Measurements from ENCODE around the gene ATP2A1. TPM values are rescaled to one million over a fixed set of nuclear protein-coding genes. Genes with fewer than 3 reads are reported as not detected.

Gene ATP2A1
- polyA plus RNA-seq, 1 donor (not counting 4 experiments of a cell fraction or from before 2014, with no cell fraction given) = 0.12 TPM

GRCh38 chr16:28843766-28844165, 34.5 kb upstream of the ATP2A1 start:
- Histone ChIP-seq H3K27ac (ENCODE audit: control insufficient read depth, insufficient read depth, low read length) (no peak overlapping the region), H3K36me3 (ENCODE audit: control insufficient read depth in 2 of 2, extremely low read depth in 1 of 2, insufficient read depth in 2 of 2, low read length in 2 of 2) (peaks cover 29% of the 10 kb centered on the region in 2 experiments), H3K79me2 (ENCODE audit: control insufficient read depth, insufficient read depth, low read length) (peaks cover 35% of the 10 kb centered on the region), H3K9me3 (ENCODE audit: control insufficient read depth, low read depth, low read length) (no peaks in the 10 kb centered on the region), H3K4me2 (ENCODE audit: control insufficient read depth, extremely low read depth, insufficient read depth, low read depth, low read length) (no peak overlapping the region), H3K9me1 (ENCODE audit: control insufficient read depth, extremely low read depth, insufficient read depth, low read length) (no peaks in the 10 kb centered on the region), H3K4me3 (ENCODE audit: control insufficient read depth in 2 of 3, extremely low read depth in 1 of 3, insufficient read depth in 2 of 3, low read depth in 1 of 3, low read length in 3 of 3) (no peak overlapping the region), H3K27me3 (ENCODE audit: control insufficient read depth, extremely low read depth, insufficient read depth, low read length) (no peaks in the 10 kb centered on the region), H2AFZ (ENCODE audit: control insufficient read depth, low read length) (no peak overlapping the region), H4K20me1 (ENCODE audit: control insufficient read depth, extremely low read depth, insufficient read depth, low read length) (peaks cover 10% of the 10 kb centered on the region), H3K9ac (ENCODE audit: control insufficient read depth, extremely low read depth, insufficient read depth, low read length) (no peak overlapping the region), H3K4me1 (ENCODE audit: control insufficient read depth, extremely low read depth, insufficient read depth, low read length) (peaks cover 17% of the 10 kb centered on the region)
- dilution Hi-C loops (cut with MboI; ENCODE audit: extremely low pct_ligation_motif_present, low sequenced_read_pairs) = no loop called here
- no peak for TF ChIP-seq EZH2 (IDR thresholded peaks at IDR 0.05; ENCODE audit: low read length)
- TF ChIP-seq, protein P1, sequence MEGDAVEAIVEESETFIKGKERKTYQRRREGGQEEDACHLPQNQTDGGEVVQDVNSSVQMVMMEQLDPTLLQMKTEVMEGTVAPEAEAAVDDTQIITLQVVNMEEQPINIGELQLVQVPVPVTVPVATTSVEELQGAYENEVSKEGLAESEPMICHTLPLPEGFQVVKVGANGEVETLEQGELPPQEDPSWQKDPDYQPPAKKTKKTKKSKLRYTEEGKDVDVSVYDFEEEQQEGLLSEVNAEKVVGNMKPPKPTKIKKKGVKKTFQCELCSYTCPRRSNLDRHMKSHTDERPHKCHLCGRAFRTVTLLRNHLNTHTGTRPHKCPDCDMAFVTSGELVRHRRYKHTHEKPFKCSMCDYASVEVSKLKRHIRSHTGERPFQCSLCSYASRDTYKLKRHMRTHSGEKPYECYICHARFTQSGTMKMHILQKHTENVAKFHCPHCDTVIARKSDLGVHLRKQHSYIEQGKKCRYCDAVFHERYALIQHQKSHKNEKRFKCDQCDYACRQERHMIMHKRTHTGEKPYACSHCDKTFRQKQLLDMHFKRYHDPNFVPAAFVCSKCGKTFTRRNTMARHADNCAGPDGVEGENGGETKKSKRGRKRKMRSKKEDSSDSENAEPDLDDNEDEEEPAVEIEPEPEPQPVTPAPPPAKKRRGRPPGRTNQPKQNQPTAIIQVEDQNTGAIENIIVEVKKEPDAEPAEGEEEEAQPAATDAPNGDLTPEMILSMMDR (optimal IDR thresholded peaks at IDR 0.05 in 1 of 3, IDR thresholded peaks at IDR 0.05 in 1 of 3, conservative IDR thresholded peaks at IDR 0.05 in 1 of 3; ENCODE audit: extremely low read depth in 1 of 3, insufficient read depth in 2 of 3, low read length in 3 of 3) = no peak
- no peak for FAIRE-seq
- no peak for DNase-seq (ENCODE audit: low read depth, low spot score)

- Histone ChIP-seq H2AFZ (ENCODE audit: control insufficient read depth, low read length) (no peak overlapping the region), H3K27me3 (ENCODE audit: control insufficient read depth, extremely low read depth, insufficient read depth, low read length) (no peaks in the 10 kb centered on the region), H3K27ac (ENCODE audit: control insufficient read depth, insufficient read depth, low read length) (no peak overlapping the region), H3K9me1 (ENCODE audit: control insufficient read depth, extremely low read depth, insufficient read depth, low read length) (no peaks in the 10 kb centered on the region), H3K4me1 (ENCODE audit: control insufficient read depth, extremely low read depth, insufficient read depth, low read length) (peaks cover 17% of the 10 kb centered on the region), H3K36me3 (ENCODE audit: control insufficient read depth in 2 of 2, extremely low read depth in 1 of 2, insufficient read depth in 2 of 2, low read length in 2 of 2) (peaks cover 29% of the 10 kb centered on the region in 2 experiments), H3K4me3 (ENCODE audit: control insufficient read depth in 2 of 3, extremely low read depth in 1 of 3, insufficient read depth in 2 of 3, low read depth in 1 of 3, low read length in 3 of 3) (peak overlapping the region in 1 of 3 experiments; percentile 97), H4K20me1 (ENCODE audit: control insufficient read depth, extremely low read depth, insufficient read depth, low read length) (peaks cover 10% of the 10 kb centered on the region), H3K79me2 (ENCODE audit: control insufficient read depth, insufficient read depth, low read length) (peaks cover 35% of the 10 kb centered on the region), H3K4me2 (ENCODE audit: control insufficient read depth, extremely low read depth, insufficient read depth, low read depth, low read length) (peak overlapping the region; percentile 90), H3K9ac (ENCODE audit: control insufficient read depth, extremely low read depth, insufficient read depth, low read length) (no peak overlapping the region), H3K9me3 (ENCODE audit: control insufficient read depth, low read depth, low read length) (no peaks in the 10 kb centered on the region)
- TF ChIP-seq, protein P1 (optimal IDR thresholded peaks at IDR 0.05 in 1 of 3, IDR thresholded peaks at IDR 0.05 in 1 of 3, conservative IDR thresholded peaks at IDR 0.05 in 1 of 3; ENCODE audit: extremely low read depth in 1 of 3, insufficient read depth in 2 of 3, low read length in 3 of 3) = no peak
- no peak for TF ChIP-seq EZH2 (IDR thresholded peaks at IDR 0.05; ENCODE audit: low read length)
- FAIRE-seq = no peak
- no peak for DNase-seq (ENCODE audit: low read depth, low spot score)
- dilution Hi-C loops (cut with MboI; ENCODE audit: extremely low pct_ligation_motif_present, low sequenced_read_pairs) = no loop called here
These were observed 33.9 kb upstream of the ATP2A1 start for GRCh38 chr16:28844226-28844885.
